Common myeloid progenitor, CD34-positive (primary cell): ENCODE data around the gene ADAMTS15.

Experiments used
- CTCF ChIA-PET: fragments of 350-600 bp; sonication (Branson Sonifier 250); formaldehyde crosslinking; loops from one replicate; lab custom pipeline; 2021; ENCODE audit warnings: antibody characterized with exemption; lab: Charles Lee
- POLR2A ChIA-PET: fragments of 350-600 bp; sonication (Branson Sonifier 250); formaldehyde crosslinking; loops from one replicate; lab custom pipeline; 2021; ENCODE audit warnings: antibody characterized with exemption; lab: Charles Lee
- DNase-seq, 3 donors: peaks; one replicate each; pipeline versions ENCODE4 v3.0.0 to v3.0.0-alpha.2; 2013
- H3K27ac ChIP-seq, 2 experiments: 1 replicate in 1 of 2; 2 replicates in 1 of 2; pipeline ENCODE4 v1.7.0; 2013; ENCODE audit warnings: inconsistent platforms in 2 of 2, low read length in 2 of 2, mild to moderate bottlenecking in 2 of 2, low read depth in 1 of 2, moderate library complexity in 1 of 2; ENCODE audit not compliant: severe bottlenecking in 2 of 2, insufficient read depth in 1 of 2, poor library complexity in 1 of 2
- H3K27me3 ChIP-seq, 5 experiments: replicated peaks in 2 of 5; 1 replicate in 3 of 5; 2 replicates in 2 of 5; pipeline versions ENCODE4 v1.6.1 to v1.7.0; 2013; ENCODE audit warnings: low read length in 4 of 5, mild to moderate bottlenecking in 2 of 5, moderate library complexity in 2 of 5, inconsistent platforms in 1 of 5; ENCODE audit not compliant: insufficient read depth in 5 of 5, control insufficient read depth in 4 of 5
- H3K36me3 ChIP-seq, 4 experiments: 1 replicate in 2 of 4; 2 replicates in 2 of 4; pipeline versions ENCODE4 v1.6.1 to v1.7.0; 2013; ENCODE audit warnings: low read length in 3 of 4, control low read depth in 1 of 4, mild to moderate bottlenecking in 1 of 4; ENCODE audit not compliant: control insufficient read depth in 4 of 4, insufficient read depth in 4 of 4
- H3K4me1 ChIP-seq, 4 experiments: 1 replicate in 3 of 4; 2 replicates in 1 of 4; pipeline versions ENCODE4 v1.6.1 to v1.7.1; 2013; ENCODE audit warnings: low read length in 3 of 4, mild to moderate bottlenecking in 3 of 4, control low read depth in 1 of 4, inconsistent platforms in 1 of 4, moderate library complexity in 1 of 4; ENCODE audit not compliant: control insufficient read depth in 4 of 4, insufficient read depth in 4 of 4; ENCODE audit errors: control extremely low read depth in 1 of 4
- H3K4me3 ChIP-seq, 7 experiments: 1 replicate in 4 of 7; 2 replicates in 3 of 7; pipeline versions ENCODE4 v1.5.1 to v1.7.0; 2013; ENCODE audit warnings: mild to moderate bottlenecking in 7 of 7, low read length in 6 of 7, moderate library complexity in 6 of 7, inconsistent platforms in 2 of 7, low read depth in 2 of 7, control low read depth in 1 of 7; ENCODE audit not compliant: insufficient read depth in 4 of 7, control insufficient read depth in 1 of 7; ENCODE audit errors: extremely low read depth in 1 of 7
- H3K9me3 ChIP-seq, 5 experiments: 1 replicate in 4 of 5; 2 replicates in 1 of 5; pipeline versions ENCODE4 v1.6.1 to v1.7.1; 2013; ENCODE audit warnings: low read length in 4 of 5, mild to moderate bottlenecking in 2 of 5, inconsistent platforms in 1 of 5, low read depth in 1 of 5, moderate library complexity in 1 of 5; ENCODE audit not compliant: control insufficient read depth in 4 of 5, insufficient read depth in 2 of 5; ENCODE audit errors: control extremely low read depth in 1 of 5
- WGBS: methylation state at CpG from one replicate; pipeline ENCODE4 v1.1.5; 2013; ENCODE audit not compliant: insufficient coverage; 5-methylcytosine and 5-hydroxymethylcytosine counted together

Gene ADAMTS15

GRCh38 chr11:130486391-130486836, 38.0 kb downstream of the ADAMTS15 start:
- POLR2A ChIA-PET = no interaction called here

GRCh38 chr11:130486987-130487923, 38.8 kb downstream of the ADAMTS15 start:
- H3K9me3 ChIP-seq = no peaks in the 10 kb centered on the region
- 97% methylated on average over 23 of the region's 28 CpGs for WGBS
- no peak for DNase-seq
- H3K36me3 ChIP-seq = no peaks in the 10 kb centered on the region
- no peak overlapping the region for H3K4me3 ChIP-seq
- H3K4me1 ChIP-seq = no peaks in the 10 kb centered on the region
- H3K27me3 ChIP-seq = peaks cover 0 to 1% (median 0%) of the 10 kb centered on the region in 5 experiments
- H3K27ac ChIP-seq = no peak overlapping the region
- ChIA-PET POLR2A (no interaction called here), CTCF (no interaction called here)

More at GRCh38 chr11:130486391-130486836, 38.0 kb downstream of the ADAMTS15 start:
- no peaks in the 10 kb centered on the region for H3K36me3 ChIP-seq
- peaks cover 0 to 1% (median 0%) of the 10 kb centered on the region in 5 experiments for H3K27me3 ChIP-seq
- H3K4me1 ChIP-seq = no peaks in the 10 kb centered on the region
- no peak overlapping the region for H3K27ac ChIP-seq
- DNase-seq = no peak
- 89% methylated on average over 13 of the region's 16 CpGs for WGBS
- H3K4me3 ChIP-seq = no peak overlapping the region
- H3K9me3 ChIP-seq = no peaks in the 10 kb centered on the region
- CTCF ChIA-PET = no interaction called here

GRCh38 chr11:130487924-130488815, 39.7 kb downstream of the ADAMTS15 start:
- Histone ChIP-seq H3K27ac (no peak overlapping the region), H3K4me1 (no peaks in the 10 kb centered on the region)
- WGBS = 98% methylated on average over 10 of the region's 13 CpGs

GRCh38 chr11:130488848-130489584, 40.6 kb downstream of the ADAMTS15 start:
- 83% methylated on average over 1 of the region's 5 CpGs for WGBS
- no peaks in the 10 kb centered on the region for H3K4me1 ChIP-seq
- POLR2A ChIA-PET = no interaction called here

More at GRCh38 chr11:130487924-130488815, 39.7 kb downstream of the ADAMTS15 start:
- H3K27me3 ChIP-seq = peaks cover 0 to 1% (median 0%) of the 10 kb centered on the region in 5 experiments
- no peak for DNase-seq
- CTCF ChIA-PET = no interaction called here
- H3K4me3 ChIP-seq = no peak overlapping the region
- H3K9me3 ChIP-seq = no peaks in the 10 kb centered on the region
- no peaks in the 10 kb centered on the region for H3K36me3 ChIP-seq
- POLR2A ChIA-PET = no interaction called here

GRCh38 chr11:130489716-130490115, 41.3 kb downstream of the ADAMTS15 start:
- H3K36me3 ChIP-seq = no peaks in the 10 kb centered on the region
- no peak for DNase-seq
- no peak overlapping the region for H3K27ac ChIP-seq
- 97% methylated on average over 5 of the region's 12 CpGs for WGBS
- no peaks in the 10 kb centered on the region for H3K9me3 ChIP-seq
- peaks cover 0 to 1% (median 0%) of the 10 kb centered on the region in 5 experiments for H3K27me3 ChIP-seq
- CTCF ChIA-PET = no interaction called here
- no peak overlapping the region for H3K4me3 ChIP-seq
- no peaks in the 10 kb centered on the region for H3K4me1 ChIP-seq
- POLR2A ChIA-PET = no interaction called here

More at GRCh38 chr11:130488848-130489584, 40.6 kb downstream of the ADAMTS15 start:
- CTCF ChIA-PET = no interaction called here
- Histone ChIP-seq H3K36me3 (no peaks in the 10 kb centered on the region), H3K27ac (no peak overlapping the region), H3K9me3 (no peaks in the 10 kb centered on the region), H3K27me3 (peaks cover 0 to 1% (median 0%) of the 10 kb centered on the region in 5 experiments), H3K4me3 (no peak overlapping the region)
- no peak for DNase-seq

GRCh38 chr11:130490682-130491449, 42.4 kb downstream of the ADAMTS15 start:
- Histone ChIP-seq H3K27ac (no peak overlapping the region), H3K36me3 (no peaks in the 10 kb centered on the region)
- CTCF ChIA-PET = no interaction called here

More at GRCh38 chr11:130490682-130491449, 42.4 kb downstream of the ADAMTS15 start:
- Histone ChIP-seq H3K27me3 (peaks cover 0 to 1% (median 0%) of the 10 kb centered on the region in 5 experiments), H3K9me3 (no peaks in the 10 kb centered on the region), H3K4me3 (no peak overlapping the region), H3K4me1 (no peaks in the 10 kb centered on the region)
- DNase-seq = no peak
- POLR2A ChIA-PET = no interaction called here
- 100% methylated on average over 1 of the region's 7 CpGs for WGBS
